K562 (cell line): Measurements from ENCODE around the gene NAA10. TPM values are rescaled to one million over a fixed set of nuclear protein-coding genes. Genes with fewer than 3 reads are reported as not detected.

Experiments
- ATAC-seq: fragments of 200-7000 bp; cut with Tn5 transposase; 3 replicates; pipeline ENCODE4 v1.9.1; 2020; ENCODE audit warnings: moderate library complexity
- BruUV-seq: library from RNA; stranded (reverse); fragments of 400-500 nt; replicated peaks from 2 replicates; lab custom pipeline; 2021; lab: Mats Ljungman, UMichigan
- CTCF ChIA-PET: fragments of 300-600 bp; formaldehyde crosslinking; extraction: SDS; loops from one replicate; lab custom pipeline; 2021; ENCODE audit warnings: low intra/inter-chr PET ratio; lab: Yijun Ruan, JAX
- POLR2A ChIA-PET: fragments of 300-600, 350-650 bp; sonication (Branson Sonifier 250); formaldehyde crosslinking; extraction: SDS; loops from one replicate; lab custom pipeline; 2021; ENCODE audit warnings: antibody characterized with exemption, inconsistent platforms; lab: Yijun Ruan, JAX
- DNase-seq, 4 experiments: peaks; one replicate each; pipeline versions ENCODE4 v3.0.0 to v3.0.0-alpha.2; 2011 to 2018; ENCODE audit warnings: low spot score in 3 of 4, mixed read lengths in 3 of 4; ENCODE audit errors: extremely low read depth in 1 of 4
- FAIRE-seq: peaks from 2 replicates; lab custom pipeline; 2011; peaks lifted over from hg19 to GRCh38; lab: Jason Lieb, UNC
- H2AFZ ChIP-seq: 2 replicates; pipeline ENCODE4 v1.6.0; 2011; ENCODE audit warnings: low read depth, low read length, control low read depth, inconsistent platforms
- H3K27ac ChIP-seq: fragments of 200-600 bp; 3 replicates; pipeline ENCODE4 v1.8.0; 2011; ENCODE audit warnings: low read depth, mild to moderate bottlenecking, control low read depth, inconsistent platforms, low read length, moderate library complexity, mixed read lengths; ENCODE audit errors: extremely low read depth
- H3K27me3 ChIP-seq, 2 experiments: fragments of 300-600 bp in 1 of 2; 2 replicates in 1 of 2; 3 replicates in 1 of 2; pipeline versions ENCODE4 v1.6.0 to v1.8.0; 2011; ENCODE audit warnings: inconsistent platforms in 2 of 2, low read length in 2 of 2, mild to moderate bottlenecking in 1 of 2, mixed read lengths in 1 of 2, moderate library complexity in 1 of 2; ENCODE audit not compliant: control insufficient read depth in 2 of 2, insufficient read depth in 2 of 2
- H3K36me3 ChIP-seq: fragments of 300-600 bp; 3 replicates; pipeline ENCODE4 v1.8.0; 2011; ENCODE audit warnings: mild to moderate bottlenecking, low read length, inconsistent platforms; ENCODE audit not compliant: control insufficient read depth, insufficient read depth
- H3K4me1 ChIP-seq, 2 experiments: fragments of 200-600 bp in 1 of 2; replicated peaks in 1 of 2; 2 replicates in 1 of 2; 3 replicates in 1 of 2; pipeline versions ENCODE4 v1.5.1 to v1.8.0; 2011; ENCODE audit warnings: inconsistent platforms in 2 of 2, low read length in 2 of 2, mild to moderate bottlenecking in 1 of 2, mixed read lengths in 1 of 2, moderate library complexity in 1 of 2; ENCODE audit not compliant: control insufficient read depth in 2 of 2, insufficient read depth in 2 of 2
- H3K4me2 ChIP-seq: 2 replicates; pipeline ENCODE4 v1.6.1; 2011; ENCODE audit warnings: low read length, control low read depth, inconsistent platforms, mixed read lengths; ENCODE audit not compliant: insufficient read depth
- H3K4me3 ChIP-seq: fragments of 200-600 bp; sonication (generic), shearing (Covaris generic); 2 replicates; pipeline ENCODE4 v1.5.1; 2016; ENCODE audit warnings: control low read depth, inconsistent platforms
- H3K79me2 ChIP-seq: fragments of 200-600 bp; 3 replicates; pipeline ENCODE4 v1.8.0; 2011; ENCODE audit warnings: low read length, inconsistent platforms; ENCODE audit not compliant: control insufficient read depth, insufficient read depth
- H3K9ac ChIP-seq, 2 experiments: 2 replicates each; pipeline versions ENCODE4 v1.6.0 to v1.6.1; 2011; ENCODE audit warnings: low read depth in 2 of 2, low read length in 2 of 2, control low read depth in 1 of 2, inconsistent platforms in 1 of 2, mild to moderate bottlenecking in 1 of 2, mixed read lengths in 1 of 2; ENCODE audit not compliant: insufficient read depth in 1 of 2
- H3K9me1 ChIP-seq: one replicate; pipeline ENCODE4 v1.6.0; 2011; ENCODE audit warnings: inconsistent platforms, mild to moderate bottlenecking, low read length, moderate library complexity; ENCODE audit not compliant: control insufficient read depth, insufficient read depth
- H3K9me3 ChIP-seq: replicated peaks from 2 replicates; pipeline ENCODE4 v1.5.1; 2011; ENCODE audit warnings: low read depth, low read length, inconsistent platforms; ENCODE audit not compliant: control insufficient read depth, insufficient read depth
- H4K20me1 ChIP-seq: replicated peaks from 2 replicates; pipeline ENCODE4 v1.6.1; 2011; ENCODE audit warnings: low read length, inconsistent platforms, mixed read lengths; ENCODE audit not compliant: control insufficient read depth, insufficient read depth
- BRD9 ChIP-seq: fragments of 450-650 bp; IDR thresholded peaks from 2 replicates; pipeline ENCODE4 v1.6.1; 2018; ENCODE audit warnings: low read depth; ENCODE audit not compliant: partially characterized antibody
- CBX1 ChIP-seq: sonication (generic); IDR thresholded peaks from 2 replicates; pipeline ENCODE4 v1.6.1; 2016; ENCODE audit warnings: antibody characterized with exemption, low read depth, mild to moderate bottlenecking
- CBX3 ChIP-seq, 2 experiments: IDR thresholded peaks; 1 replicate in 1 of 2; 2 replicates in 1 of 2; pipeline ENCODE4 v1.6.1; 2012; ENCODE audit warnings: inconsistent platforms in 2 of 2, low read length in 2 of 2, borderline replicate concordance in 1 of 2, control low read depth in 1 of 2
- ELF4 ChIP-seq: fragments of 450-650 bp; formaldehyde crosslinking; IDR thresholded peaks from 2 replicates; pipeline ENCODE4 v1.4.0; 2022; ENCODE audit warnings: missing genetic modification characterization
- EZH2 ChIP-seq: IDR thresholded peaks from 2 replicates; pipeline ENCODE4 v1.6.1; 2012; ENCODE audit warnings: low read depth, mild to moderate bottlenecking, inconsistent platforms, low read length, borderline replicate concordance
- MAFK ChIP-seq: IDR thresholded peaks from 2 replicates; pipeline ENCODE4 v1.6.1; 2011; ENCODE audit warnings: low read length, improper control_type of control experiment
- ZNF184 ChIP-seq: sonication (generic); formaldehyde crosslinking; IDR thresholded peaks from 2 replicates; pipeline ENCODE4 v1.5.0; 2020; ENCODE audit warnings: missing genetic modification reagents
- ZNF436 ChIP-seq: fragments of 250-450, 450-650 bp; sonication (Bioruptor Pico); formaldehyde crosslinking; IDR thresholded peaks from 2 replicates; pipeline ENCODE4 v1.7.0; 2020; ENCODE audit warnings: mild to moderate bottlenecking
- ZNF75A ChIP-seq: fragments of 450-650 bp; formaldehyde crosslinking; IDR thresholded peaks from 2 replicates; pipeline ENCODE4 v1.4.0; 2020; ENCODE audit warnings: mild to moderate bottlenecking
- WGBS: fragments of 100-300 bp; shearing (Covaris generic); methylation state at CpG from one replicate; pipeline ENCODE4 v1.1.6; 2016; ENCODE audit warnings: low coverage, mixed read lengths; ENCODE audit not compliant: insufficient coverage; ENCODE audit errors: missing lambda C conversion rate; 5-methylcytosine and 5-hydroxymethylcytosine counted together
- in situ Hi-C: fragments of 300-500 bp; cut with MboI; formaldehyde crosslinking; loops from 4 replicates; pipeline ENCODE4 v1.15.0; 2018; ENCODE audit warnings: inconsistent platforms, mixed read lengths
- intact Hi-C: fragments of 100-400 bp; cut with micrococcal nuclease; formaldehyde crosslinking; loops from 2 replicates; pipeline ENCODE4 v1.14.2; 2022
- polyA plus RNA-seq, 8 experiments: library from polyadenylated mRNA; depleted of rRNA in 4 of 8; stranded (reverse) in 5 of 8; unstranded in 3 of 8; fragments of >200 nt; fragmentation: Nextera tagmentation in 2 of 8; fragmentation: Illumina TruSeq in 1 of 8; extraction: Ambion mirVana in 2 of 8; extraction: Trizol in 1 of 8; gene quantifications; 2 replicates each; pipeline versions ENCODE4 v1.2.1 to v1.2.3, GENCODE V29; 2011 to 2014; ENCODE audit warnings: inconsistent platforms in 1 of 8, missing spikeins in 1 of 8
- total RNA-seq, 7 experiments: library from RNA; depleted of rRNA in 6 of 7; stranded (reverse); fragments of >200 nt in 6 of 7; fragmentation: Illumina TruSeq in 2 of 7; extraction: Trizol in 2 of 7; gene quantifications; 2 replicates each; pipeline versions ENCODE4 v1.2.1 to v1.2.3, GENCODE V29; 2011 to 2021; ENCODE audit warnings: low replicate concordance in 1 of 7
- TF ChIP-seq, protein P1 (sequence below): sonication (generic); formaldehyde crosslinking; IDR thresholded peaks from 2 replicates; pipeline ENCODE4 v1.8.0; 2023; ENCODE audit warnings: mild to moderate bottlenecking, missing genetic modification reagents
- TF ChIP-seq, protein P2 (sequence below): fragments of 250-450 bp; sonication (Bioruptor Pico); IDR thresholded peaks from 2 replicates; pipeline ENCODE4 v1.4.0; 2020

The NAA10 gene
- total and polyA plus RNA-seq, 9 of the 15 experiments (the other 6 are each of a cell fraction or from before 2014, with no cell fraction given), result 11.1 to 250 (median 134) TPM

DNA sequence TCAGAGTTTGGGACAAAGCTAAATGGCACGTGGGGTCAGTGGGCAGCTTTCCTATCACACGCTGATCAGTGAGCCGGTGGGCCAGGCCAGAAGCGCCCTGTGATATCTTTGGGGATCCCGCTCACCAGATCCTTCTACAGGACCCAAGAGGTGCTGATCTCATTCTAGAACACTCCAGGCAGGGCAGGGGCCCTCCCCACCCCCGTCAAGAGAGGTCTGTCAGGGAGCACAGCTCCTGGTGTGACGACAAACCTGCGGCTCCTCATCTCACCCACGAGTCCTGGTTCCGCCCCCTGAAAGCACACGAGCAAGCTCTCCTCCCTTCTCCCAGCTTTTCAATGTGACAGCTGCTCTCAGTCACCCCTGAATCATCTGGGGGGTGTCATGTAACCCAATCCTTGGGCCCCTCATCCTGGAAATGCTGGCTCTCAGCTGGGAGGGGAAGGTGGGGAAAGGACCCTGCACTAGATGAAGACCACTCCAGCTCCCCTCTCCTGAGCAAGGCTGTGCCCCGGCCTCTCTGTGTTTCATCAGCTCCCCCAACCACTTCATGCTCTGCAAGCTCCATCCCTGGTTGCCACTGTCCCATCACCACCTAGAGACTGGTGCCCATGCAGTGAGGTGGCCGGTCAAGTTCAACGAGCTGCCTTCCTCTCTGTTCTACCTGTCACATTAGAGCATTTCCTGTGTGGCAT lies 32.2 kb upstream of the NAA10 start (continued):
- TF ChIP-seq CBX1 (no peak), MAFK (no peak), ZNF75A (no peak)
- TF ChIP-seq, protein P1, sequence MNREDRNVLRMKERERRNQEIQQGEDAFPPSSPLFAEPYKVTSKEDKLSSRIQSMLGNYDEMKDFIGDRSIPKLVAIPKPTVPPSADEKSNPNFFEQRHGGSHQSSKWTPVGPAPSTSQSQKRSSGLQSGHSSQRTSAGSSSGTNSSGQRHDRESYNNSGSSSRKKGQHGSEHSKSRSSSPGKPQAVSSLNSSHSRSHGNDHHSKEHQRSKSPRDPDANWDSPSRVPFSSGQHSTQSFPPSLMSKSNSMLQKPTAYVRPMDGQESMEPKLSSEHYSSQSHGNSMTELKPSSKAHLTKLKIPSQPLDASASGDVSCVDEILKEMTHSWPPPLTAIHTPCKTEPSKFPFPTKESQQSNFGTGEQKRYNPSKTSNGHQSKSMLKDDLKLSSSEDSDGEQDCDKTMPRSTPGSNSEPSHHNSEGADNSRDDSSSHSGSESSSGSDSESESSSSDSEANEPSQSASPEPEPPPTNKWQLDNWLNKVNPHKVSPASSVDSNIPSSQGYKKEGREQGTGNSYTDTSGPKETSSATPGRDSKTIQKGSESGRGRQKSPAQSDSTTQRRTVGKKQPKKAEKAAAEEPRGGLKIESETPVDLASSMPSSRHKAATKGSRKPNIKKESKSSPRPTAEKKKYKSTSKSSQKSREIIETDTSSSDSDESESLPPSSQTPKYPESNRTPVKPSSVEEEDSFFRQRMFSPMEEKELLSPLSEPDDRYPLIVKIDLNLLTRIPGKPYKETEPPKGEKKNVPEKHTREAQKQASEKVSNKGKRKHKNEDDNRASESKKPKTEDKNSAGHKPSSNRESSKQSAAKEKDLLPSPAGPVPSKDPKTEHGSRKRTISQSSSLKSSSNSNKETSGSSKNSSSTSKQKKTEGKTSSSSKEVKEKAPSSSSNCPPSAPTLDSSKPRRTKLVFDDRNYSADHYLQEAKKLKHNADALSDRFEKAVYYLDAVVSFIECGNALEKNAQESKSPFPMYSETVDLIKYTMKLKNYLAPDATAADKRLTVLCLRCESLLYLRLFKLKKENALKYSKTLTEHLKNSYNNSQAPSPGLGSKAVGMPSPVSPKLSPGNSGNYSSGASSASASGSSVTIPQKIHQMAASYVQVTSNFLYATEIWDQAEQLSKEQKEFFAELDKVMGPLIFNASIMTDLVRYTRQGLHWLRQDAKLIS (CRISPR knock-in tag), result no peak

DNA sequence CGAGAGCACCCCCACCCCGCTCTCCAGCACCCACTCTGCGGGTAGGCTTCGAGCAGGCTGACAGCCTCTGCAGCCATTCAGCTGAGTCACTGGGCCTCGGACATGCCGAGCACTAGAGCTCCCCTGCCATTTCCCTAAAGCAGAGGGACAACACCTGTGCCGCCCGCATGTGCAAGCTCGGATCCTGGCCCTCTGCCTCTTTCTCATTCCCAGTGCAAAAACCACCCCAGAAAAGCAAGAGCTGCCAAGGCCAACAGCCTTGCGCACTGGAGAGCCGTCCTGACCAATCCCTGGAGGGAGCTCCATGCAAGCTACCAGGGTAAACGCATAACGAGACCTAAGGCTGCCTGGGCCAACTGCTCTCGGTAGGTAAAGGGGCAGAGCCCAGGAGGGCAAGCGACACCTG lies 31.4 kb upstream of the NAA10 start:
- Histone ChIP-seq H3K4me2 (peak overlapping the region; percentile 86), H3K27ac (peak overlapping the region; percentile 46; the same call in 2 of the 3 replicates), H3K9ac (peak overlapping the region; percentile 77 to 96; a peak in 3 of 4 replicates), H3K36me3 (peaks cover 83% of the 10 kb centered on the region; the same call in 2 of the 3 replicates), H3K9me3 (no peaks in the 10 kb centered on the region), H3K4me3 (no peak overlapping the region), H3K4me1 (peaks cover 27 to 51% of the 10 kb centered on the region in 2 experiments), H2AFZ (no peak overlapping the region), H4K20me1 (peaks cover 53% of the 10 kb centered on the region), H3K9me1 (peaks cover 5% of the 10 kb centered on the region), H3K79me2 (peaks cover 89% of the 10 kb centered on the region), H3K27me3 (no peaks in the 10 kb centered on the region)
- POLR2A ChIA-PET, result interaction anchor here (0.7 to 3.1 kb wide), 8 partner anchors 8 to 68 kb away, joined by 3 to 24 read pairs (median 5); partner anchors contain the start of gene ARHGAP4
- no peak for FAIRE-seq
- CTCF ChIA-PET, result no interaction called here
- BruUV-seq, result no TSS peak
- no peak for DNase-seq
- WGBS, result 82% methylated on average over 7 of the region's 15 CpGs
- in situ Hi-C loops, result no loop called here
- no peak for ATAC-seq
- intact Hi-C loops, result no loop called here
- TF ChIP-seq BRD9, result no peak
- no peak for TF ChIP-seq CBX3 (IDR thresholded peaks at IDR 0.05; ENCODE audit: borderline replicate concordance in 1 of 2, low read length in 2 of 2)
- TF ChIP-seq ZNF436 (CRISPR knock-in tag), result no peak
- TF ChIP-seq ELF4 (CRISPR knock-in tag), result no peak
- no peak for TF ChIP-seq EZH2
- TF ChIP-seq ZNF184 (CRISPR knock-in tag), result no peak
- TF ChIP-seq, protein P2, sequence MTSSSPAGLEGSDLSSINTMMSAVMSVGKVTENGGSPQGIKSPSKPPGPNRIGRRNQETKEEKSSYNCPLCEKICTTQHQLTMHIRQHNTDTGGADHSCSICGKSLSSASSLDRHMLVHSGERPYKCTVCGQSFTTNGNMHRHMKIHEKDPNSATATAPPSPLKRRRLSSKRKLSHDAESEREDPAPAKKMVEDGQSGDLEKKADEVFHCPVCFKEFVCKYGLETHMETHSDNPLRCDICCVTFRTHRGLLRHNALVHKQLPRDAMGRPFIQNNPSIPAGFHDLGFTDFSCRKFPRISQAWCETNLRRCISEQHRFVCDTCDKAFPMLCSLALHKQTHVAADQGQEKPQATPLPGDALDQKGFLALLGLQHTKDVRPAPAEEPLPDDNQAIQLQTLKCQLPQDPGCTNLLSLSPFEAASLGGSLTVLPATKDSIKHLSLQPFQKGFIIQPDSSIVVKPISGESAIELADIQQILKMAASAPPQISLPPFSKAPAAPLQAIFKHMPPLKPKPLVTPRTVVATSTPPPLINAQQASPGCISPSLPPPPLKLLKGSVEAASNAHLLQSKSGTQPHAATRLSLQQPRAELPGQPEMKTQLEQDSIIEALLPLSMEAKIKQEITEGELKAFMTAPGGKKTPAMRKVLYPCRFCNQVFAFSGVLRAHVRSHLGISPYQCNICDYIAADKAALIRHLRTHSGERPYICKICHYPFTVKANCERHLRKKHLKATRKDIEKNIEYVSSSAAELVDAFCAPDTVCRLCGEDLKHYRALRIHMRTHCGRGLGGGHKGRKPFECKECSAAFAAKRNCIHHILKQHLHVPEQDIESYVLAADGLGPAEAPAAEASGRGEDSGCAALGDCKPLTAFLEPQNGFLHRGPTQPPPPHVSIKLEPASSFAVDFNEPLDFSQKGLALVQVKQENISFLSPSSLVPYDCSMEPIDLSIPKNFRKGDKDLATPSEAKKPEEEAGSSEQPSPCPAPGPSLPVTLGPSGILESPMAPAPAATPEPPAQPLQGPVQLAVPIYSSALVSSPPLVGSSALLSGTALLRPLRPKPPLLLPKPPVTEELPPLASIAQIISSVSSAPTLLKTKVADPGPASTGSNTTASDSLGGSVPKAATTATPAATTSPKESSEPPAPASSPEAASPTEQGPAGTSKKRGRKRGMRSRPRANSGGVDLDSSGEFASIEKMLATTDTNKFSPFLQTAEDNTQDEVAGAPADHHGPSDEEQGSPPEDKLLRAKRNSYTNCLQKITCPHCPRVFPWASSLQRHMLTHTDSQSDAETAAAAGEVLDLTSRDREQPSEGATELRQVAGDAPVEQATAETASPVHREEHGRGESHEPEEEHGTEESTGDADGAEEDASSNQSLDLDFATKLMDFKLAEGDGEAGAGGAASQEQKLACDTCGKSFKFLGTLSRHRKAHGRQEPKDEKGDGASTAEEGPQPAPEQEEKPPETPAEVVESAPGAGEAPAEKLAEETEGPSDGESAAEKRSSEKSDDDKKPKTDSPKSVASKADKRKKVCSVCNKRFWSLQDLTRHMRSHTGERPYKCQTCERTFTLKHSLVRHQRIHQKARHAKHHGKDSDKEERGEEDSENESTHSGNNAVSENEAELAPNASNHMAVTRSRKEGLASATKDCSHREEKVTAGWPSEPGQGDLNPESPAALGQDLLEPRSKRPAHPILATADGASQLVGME (CRISPR knock-in tag), result no peak
